HG02678 (cell line): ENCODE results near the gene RABL2A.
"Not testable (repeated sequence)": the region's sequence is repeated elsewhere in the genome, so short reads cannot be mapped to it uniquely, and the experiment has no call there.

Experiments
- ATAC-seq: cut with Tn5 transposase; IDR thresholded peaks from one replicate; pipeline ENCODE4 v1.9.1; 2021; ENCODE audit warnings: mild to moderate bottlenecking, moderate library complexity; ENCODE audit not compliant: unreplicated experiment

Gene RABL2A

GRCh38 chr2:113626616-113627330 lies at the start of gene RABL2A:
Gene RABL2A, plus strand, starts transcription at chr2:113627266. Its CDS starts 1,341 bp downstream, at chr2:113628607.
- ATAC-seq, result peak; percentile 96

- not testable (repeated sequence) for ATAC-seq
Measured at GRCh38 chr2:113578508-113578907, 48.6 kb upstream of the RABL2A start.

- not testable (repeated sequence) for ATAC-seq
Measured at GRCh38 chr2:113582473-113582872, 44.6 kb upstream of the RABL2A start.

- not testable (repeated sequence) for ATAC-seq
Measured at GRCh38 chr2:113583521-113584225, 43.4 kb upstream of the RABL2A start.

GRCh38 chr2:113584311-113585092 lies 42.6 kb upstream of the RABL2A start:
- ATAC-seq, result not testable (repeated sequence)

- not testable (repeated sequence) for ATAC-seq
Measured at GRCh38 chr2:113587201-113587600, 39.9 kb upstream of the RABL2A start.

- ATAC-seq, result not testable (repeated sequence)
Measured at GRCh38 chr2:113589591-113589990, 37.5 kb upstream of the RABL2A start.

GRCh38 chr2:113591926-113592325 lies 35.1 kb upstream of the RABL2A start:
- ATAC-seq, result not testable (repeated sequence)

- not testable (repeated sequence) for ATAC-seq
Measured at GRCh38 chr2:113593280-113593679, 33.8 kb upstream of the RABL2A start.

GRCh38 chr2:113595725-113596124 lies 31.3 kb upstream of the RABL2A start:
- not testable (repeated sequence) for ATAC-seq

- ATAC-seq, result not testable (repeated sequence)
Measured at GRCh38 chr2:113597164-113597563, 29.9 kb upstream of the RABL2A start.

GRCh38 chr2:113597572-113597971 lies 29.5 kb upstream of the RABL2A start:
- not testable (repeated sequence) for ATAC-seq

GRCh38 chr2:113598180-113598579 lies 28.9 kb upstream of the RABL2A start:
- not testable (repeated sequence) for ATAC-seq

GRCh38 chr2:113598738-113599137 lies 28.3 kb upstream of the RABL2A start:
- ATAC-seq, result not testable (repeated sequence)

GRCh38 chr2:113599208-113599607 lies 27.9 kb upstream of the RABL2A start:
- not testable (repeated sequence) for ATAC-seq

GRCh38 chr2:113602040-113602769 lies 24.9 kb upstream of the RABL2A start:
- not testable (repeated sequence) for ATAC-seq

- ATAC-seq, result no peak
Measured at GRCh38 chr2:113602869-113603466, 24.1 kb upstream of the RABL2A start.

GRCh38 chr2:113603467-113604084 lies 23.5 kb upstream of the RABL2A start:
- peak; percentile 100 for ATAC-seq

GRCh38 chr2:113604085-113604477 lies 23.0 kb upstream of the RABL2A start:
- ATAC-seq, result peak; percentile 33

GRCh38 chr2:113604661-113605060 lies 22.4 kb upstream of the RABL2A start:
- ATAC-seq, result not testable (repeated sequence)
